ENCODE results near the gene PBX3.

The PBX3 gene

GRCh38 chr9:125755340-125755739 is 8.2 kb downstream of the PBX3 start:
- TF ChIP-seq GATA1 (IDR thresholded peaks at IDR 0.05; ENCODE audit: low read depth, low read length) (no peak), POLR2A (IDR thresholded peaks at IDR 0.05; ENCODE audit: low read length) (no peak)

GRCh38 chr9:125756518-125756917 is 9.3 kb downstream of the PBX3 start:
- DNase-seq, result no peak
- TF ChIP-seq GATA1 (IDR thresholded peaks at IDR 0.05; ENCODE audit: low read depth, low read length) (no peak), POLR2A (IDR thresholded peaks at IDR 0.05; ENCODE audit: low read length) (no peak)

More at GRCh38 chr9:125755340-125755739, 8.2 kb downstream of the PBX3 start:
- no peak for DNase-seq

DNA sequence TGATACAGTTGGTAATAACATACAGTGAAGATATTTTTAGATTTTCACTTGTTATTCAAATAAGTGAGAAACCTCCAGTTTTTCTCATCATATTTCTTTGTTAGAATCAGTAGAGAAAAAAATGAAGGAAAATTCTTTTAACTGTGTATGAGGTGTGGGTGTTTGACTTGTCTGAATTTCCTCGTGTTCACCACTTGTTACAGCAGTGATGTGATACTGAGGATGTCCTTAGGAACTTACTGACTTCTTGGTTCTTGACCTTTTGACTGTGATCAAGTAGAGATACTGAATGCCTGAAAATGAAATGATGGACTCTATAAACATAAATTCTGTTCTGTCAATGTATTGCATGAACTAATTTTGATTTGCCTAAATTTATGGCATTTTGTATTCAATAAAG is 10.7 kb downstream of the PBX3 start:
- TF ChIP-seq POLR2A (IDR thresholded peaks at IDR 0.05; ENCODE audit: low read length) (no peak), GATA1 (IDR thresholded peaks at IDR 0.05; ENCODE audit: low read depth, low read length) (no peak)
- no peak for DNase-seq

DNA sequence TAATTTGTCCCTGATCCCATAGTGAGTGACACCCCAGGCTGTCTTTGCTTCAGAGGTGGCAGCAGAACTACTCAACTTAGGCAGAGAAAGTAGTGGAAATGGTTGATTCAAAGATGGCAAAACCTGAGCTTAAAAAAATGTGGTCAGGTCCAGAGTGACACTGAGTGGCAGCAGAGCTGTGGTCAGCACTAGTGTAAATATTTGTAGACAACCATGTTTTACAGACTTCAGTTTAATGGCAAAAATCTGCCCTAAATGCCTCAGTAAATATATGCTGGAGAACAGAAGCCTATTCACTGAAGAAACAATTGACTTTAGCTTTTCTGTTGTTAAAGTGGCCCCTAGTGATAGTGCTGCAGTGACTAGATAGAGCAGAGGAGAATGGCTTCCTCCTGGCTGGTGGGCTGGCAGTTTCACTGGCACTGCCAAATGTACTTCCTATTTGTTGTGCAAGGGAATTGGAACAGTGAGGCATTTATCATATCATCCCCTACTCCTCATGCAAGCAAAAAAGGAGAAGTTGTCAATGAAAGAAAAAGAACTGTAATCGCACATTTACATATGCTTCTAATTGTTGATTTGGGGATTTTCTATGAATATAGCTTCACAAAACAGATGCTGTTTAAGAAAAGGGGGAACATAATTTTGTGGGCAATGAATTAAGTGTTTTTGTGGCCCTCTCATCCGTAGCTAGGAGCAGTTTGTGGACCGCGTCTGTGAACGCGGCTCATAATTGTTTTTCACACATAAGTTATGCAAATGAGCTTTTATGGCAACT is 12.0 kb downstream of the PBX3 start:
- DNase-seq, result peak; percentile 22 to 41
- TF ChIP-seq GATA1 (IDR thresholded peaks at IDR 0.05; ENCODE audit: low read depth, low read length) (no peak), POLR2A (IDR thresholded peaks at IDR 0.05; ENCODE audit: low read length) (no peak)

DNA sequence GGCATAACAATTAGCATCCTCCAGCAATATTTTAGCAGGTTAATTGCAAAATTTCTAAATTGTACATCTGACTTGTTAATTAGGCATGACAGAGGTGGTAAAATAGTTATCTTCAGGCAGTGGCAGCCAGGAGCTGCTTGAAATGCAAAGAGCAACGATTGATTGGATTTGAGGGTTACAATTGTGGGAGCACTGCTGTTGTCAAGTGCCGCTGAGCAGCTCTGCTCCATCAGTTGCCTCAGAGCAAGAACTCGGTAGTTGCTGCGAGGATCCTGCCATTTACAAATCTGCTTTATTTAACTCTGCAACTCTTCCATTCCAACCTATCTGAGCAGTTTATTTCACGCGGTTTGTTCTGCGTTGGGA is 12.6 kb downstream of the PBX3 start:
- DNase-seq, result peak; percentile 19 to 21
- no peak for TF ChIP-seq GATA1 (IDR thresholded peaks at IDR 0.05; ENCODE audit: low read depth, low read length)
- TF ChIP-seq POLR2A (IDR thresholded peaks at IDR 0.05; ENCODE audit: low read length), result no peak

DNA sequence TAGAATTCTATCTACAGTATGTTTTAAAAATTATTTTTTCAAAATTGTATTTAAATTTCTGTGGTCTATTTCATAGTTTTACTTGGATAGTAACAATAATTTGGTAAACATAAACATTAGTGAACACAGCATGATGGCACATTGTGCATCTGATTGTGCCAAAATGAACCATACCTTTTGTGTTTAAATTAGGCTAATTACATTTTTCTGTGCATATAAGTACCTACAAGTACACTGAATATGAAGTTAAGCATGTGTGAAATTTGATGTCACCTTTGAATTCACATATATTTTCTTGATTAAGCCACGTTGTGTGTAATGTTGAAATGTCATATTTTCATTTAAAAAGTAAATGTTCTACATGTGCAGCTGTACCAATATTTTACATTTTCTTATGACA is 13.4 kb downstream of the PBX3 start:
- no peak for DNase-seq
- TF ChIP-seq GATA1 (IDR thresholded peaks at IDR 0.05; ENCODE audit: low read depth, low read length) (no peak), POLR2A (IDR thresholded peaks at IDR 0.05; ENCODE audit: low read length) (no peak)

DNA sequence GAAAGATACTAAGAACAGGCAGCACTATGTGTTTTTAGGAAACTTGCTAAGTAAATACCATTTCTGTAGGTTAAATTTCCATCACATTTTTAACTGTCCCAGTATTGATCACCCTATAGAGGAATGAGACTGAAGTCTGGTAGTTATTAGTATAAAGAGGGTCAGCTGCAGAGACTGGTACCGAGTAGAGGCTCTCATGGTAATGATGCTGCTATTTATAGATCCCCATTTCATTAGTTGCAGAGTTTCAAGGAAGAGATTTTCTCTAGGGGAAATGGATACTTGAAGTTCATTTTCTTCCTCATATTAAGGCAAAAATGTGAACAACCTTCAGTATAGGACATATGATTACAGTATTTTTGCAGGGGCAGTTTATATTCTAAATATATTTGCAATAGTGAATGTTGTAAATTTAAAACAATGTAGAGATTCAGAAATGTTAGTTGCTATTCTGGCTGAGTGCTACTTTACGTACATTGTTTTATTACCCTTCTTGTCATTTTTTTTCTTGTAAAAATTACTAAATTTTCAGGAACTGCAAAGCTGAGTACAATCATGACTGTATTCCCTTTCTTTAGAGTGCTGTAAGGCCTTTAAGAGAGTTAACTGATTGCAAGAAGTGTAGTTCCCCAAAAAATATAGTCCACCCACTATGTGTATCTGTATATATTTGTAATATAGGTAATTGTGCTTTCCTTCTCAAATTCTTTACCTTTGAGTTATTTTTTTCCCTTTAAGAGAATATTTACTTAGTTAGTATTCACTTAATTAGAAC is 14.7 kb downstream of the PBX3 start:
- no peak for DNase-seq
- TF ChIP-seq POLR2A (IDR thresholded peaks at IDR 0.05; ENCODE audit: low read length) (no peak), GATA1 (IDR thresholded peaks at IDR 0.05; ENCODE audit: low read depth, low read length) (no peak)

DNA sequence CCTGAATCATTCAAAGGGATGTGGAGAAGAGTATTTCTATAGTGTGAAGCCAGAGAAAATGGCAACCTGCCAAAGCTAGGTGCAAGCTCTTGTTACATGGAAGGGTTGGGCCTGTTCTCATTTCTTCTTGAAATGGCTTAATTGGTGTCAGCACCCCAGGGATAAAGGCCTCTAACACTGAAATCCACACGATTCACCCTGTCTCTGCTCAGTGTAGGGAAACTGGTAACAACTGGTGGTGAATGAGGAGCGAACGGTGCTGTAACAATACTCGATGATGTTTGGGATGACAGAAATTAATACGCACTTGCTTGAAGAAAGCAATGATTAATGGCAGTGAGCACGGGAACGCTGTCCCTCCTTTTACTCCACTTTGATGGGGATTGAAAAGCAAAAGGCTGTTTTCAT is 16.2 kb downstream of the PBX3 start:
- peak; percentile 13 to 26 for DNase-seq
- TF ChIP-seq POLR2A (IDR thresholded peaks at IDR 0.05; ENCODE audit: low read length) (no peak), GATA1 (IDR thresholded peaks at IDR 0.05; ENCODE audit: low read depth, low read length) (no peak)

DNA sequence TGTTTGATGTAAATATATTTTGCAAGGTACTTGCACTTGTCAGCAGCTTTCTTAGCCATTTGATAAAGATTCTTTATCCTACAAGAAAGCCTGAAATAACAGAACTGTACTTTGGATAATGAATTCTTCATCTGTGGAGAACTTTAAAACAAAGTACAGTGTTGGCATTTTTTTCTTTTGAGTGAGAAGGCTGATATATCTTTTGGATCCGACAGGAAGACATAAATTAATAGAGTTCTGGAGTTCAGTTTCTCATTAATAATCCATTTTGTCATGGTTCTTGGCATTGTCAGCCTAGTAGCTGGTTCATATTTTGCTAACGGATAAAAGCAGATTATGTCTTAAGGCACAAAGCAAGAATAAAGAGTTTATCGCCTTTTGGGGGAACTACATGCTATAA is 17.0 kb downstream of the PBX3 start:
- DNase-seq, result no peak
- TF ChIP-seq POLR2A (IDR thresholded peaks at IDR 0.05; ENCODE audit: low read length), result no peak
- no peak for TF ChIP-seq GATA1 (IDR thresholded peaks at IDR 0.05; ENCODE audit: low read depth, low read length)

DNA sequence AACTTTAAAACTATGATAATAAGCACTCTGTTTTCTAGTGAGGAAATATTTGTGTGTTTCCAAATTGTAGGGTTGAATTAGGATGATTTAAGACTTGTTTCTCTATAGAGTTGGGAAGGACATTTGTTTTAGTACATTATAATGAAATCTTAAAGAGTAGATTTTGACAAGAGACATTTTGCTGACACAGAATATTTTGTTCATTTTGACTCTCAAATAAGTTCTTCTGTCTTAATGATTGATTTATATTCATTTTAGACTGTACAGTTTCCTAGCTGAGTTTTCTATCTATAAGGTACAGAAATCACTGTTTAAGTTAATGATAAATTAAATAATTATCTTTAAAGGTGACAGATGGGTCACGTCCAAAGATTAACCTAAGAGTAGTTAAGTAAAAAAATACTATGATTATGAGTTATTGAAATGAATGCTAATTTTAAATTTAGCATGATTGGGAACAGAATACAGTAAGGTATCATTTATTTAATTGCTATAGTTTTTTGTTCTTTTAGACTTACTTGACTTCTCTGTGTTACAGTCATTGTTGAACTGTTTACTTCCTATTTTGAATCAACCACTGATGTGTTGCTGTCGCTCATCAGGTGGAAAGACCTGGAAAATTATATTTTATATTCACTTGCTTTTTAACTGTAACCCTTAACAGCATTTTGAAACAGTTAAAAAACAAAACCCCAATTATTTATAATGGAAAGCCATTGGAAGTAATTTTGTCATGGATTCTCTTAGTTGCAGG is 19.5 kb downstream of the PBX3 start:
- no peak for DNase-seq
- TF ChIP-seq GATA1 (IDR thresholded peaks at IDR 0.05; ENCODE audit: low read depth, low read length) (no peak), POLR2A (IDR thresholded peaks at IDR 0.05; ENCODE audit: low read length) (no peak)

- TF ChIP-seq POLR2A (IDR thresholded peaks at IDR 0.05; ENCODE audit: low read length) (no peak), GATA1 (IDR thresholded peaks at IDR 0.05; ENCODE audit: low read depth, low read length) (no peak)
- DNase-seq, result no peak
Observed at GRCh38 chr9:125767349-125767748, 20.2 kb downstream of the PBX3 start.

DNA sequence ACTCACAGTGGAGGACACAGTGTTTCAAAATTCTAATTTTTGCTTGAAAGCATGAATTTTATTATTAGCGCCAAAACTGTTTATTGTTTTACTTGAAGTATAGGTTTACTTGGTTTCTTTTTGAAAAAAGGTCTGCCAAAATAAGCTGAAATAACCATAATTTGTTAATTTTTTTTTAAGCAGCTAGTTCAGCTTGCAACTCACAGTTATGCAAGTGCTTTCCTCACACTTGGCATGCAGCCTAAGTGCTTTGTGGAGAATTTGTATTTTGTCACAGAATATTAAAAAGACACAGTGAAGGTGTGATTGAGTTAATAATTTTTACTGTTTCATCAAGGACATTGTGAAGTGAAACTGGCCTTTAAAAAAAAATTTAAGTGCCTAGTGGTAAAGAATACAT is 21.6 kb downstream of the PBX3 start:
- TF ChIP-seq GATA1 (IDR thresholded peaks at IDR 0.05; ENCODE audit: low read depth, low read length) (no peak), POLR2A (IDR thresholded peaks at IDR 0.05; ENCODE audit: low read length) (no peak)
- DNase-seq, result no peak

DNA sequence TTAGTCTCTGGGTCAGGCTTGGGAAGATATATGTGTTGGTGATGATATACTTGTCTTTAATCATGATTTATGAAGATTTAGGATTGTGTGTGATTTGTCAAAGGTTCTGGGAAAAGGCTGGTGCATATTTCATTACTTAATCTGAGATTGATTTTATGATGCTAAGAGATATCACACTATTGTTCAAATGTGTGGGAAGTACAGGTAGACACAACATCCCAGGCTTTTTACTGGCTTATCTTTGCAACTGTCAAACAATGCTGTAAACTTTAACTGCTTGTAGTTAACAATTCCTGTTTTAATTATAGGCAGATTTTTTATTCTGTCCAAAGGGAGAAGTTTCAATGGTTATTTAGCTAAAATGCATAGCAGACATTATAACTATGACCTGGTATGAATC is 23.9 kb downstream of the PBX3 start:
- no peak for TF ChIP-seq POLR2A (IDR thresholded peaks at IDR 0.05; ENCODE audit: low read length)
- no peak for TF ChIP-seq GATA1 (IDR thresholded peaks at IDR 0.05; ENCODE audit: low read depth, low read length)
- DNase-seq, result no peak

- no peak for DNase-seq
- no peak for TF ChIP-seq POLR2A (IDR thresholded peaks at IDR 0.05; ENCODE audit: low read length)
- TF ChIP-seq GATA1 (IDR thresholded peaks at IDR 0.05; ENCODE audit: low read depth, low read length), result no peak
Observed at GRCh38 chr9:125772740-125773139, 25.6 kb downstream of the PBX3 start.
